Suprapubic skin (tissue), 4 donors: ENCODE measurements around the gene NPAS3. TPM values are rescaled to one million over a fixed set of nuclear protein-coding genes. Genes with fewer than 3 reads are reported as not detected.

Source experiments
- DNase-seq, 2 donors: peaks; one replicate each; pipeline ENCODE4 v3.0.0-alpha.2; 2019; ENCODE audit warnings: low spot score in 2 of 2
- H3K27ac ChIP-seq: fragments of 200-600 bp; sonication (generic); one replicate; pipeline ENCODE4 v1.5.1; 2019
- H3K27me3 ChIP-seq: fragments of 200-600 bp; sonication (generic); one replicate; pipeline ENCODE4 v1.5.1; 2019
- H3K36me3 ChIP-seq: fragments of 200-600 bp; sonication (generic); one replicate; pipeline ENCODE4 v1.5.1; 2019
- H3K4me1 ChIP-seq: fragments of 200-600 bp; sonication (generic); one replicate; pipeline ENCODE4 v1.5.1; 2019
- H3K4me3 ChIP-seq: fragments of 200-600 bp; sonication (generic); one replicate; pipeline ENCODE4 v1.5.1; 2019; ENCODE audit warnings: mild to moderate bottlenecking
- H3K9me3 ChIP-seq: fragments of 200-600 bp; sonication (generic); one replicate; pipeline ENCODE4 v1.5.1; 2019
- CTCF ChIP-seq, 2 donors: fragments of 200-600 bp in 1 of 2; fragments of 450-650 bp in 1 of 2; sonication (generic) in 1 of 2; IDR thresholded peaks; one replicate each; pipeline ENCODE4 v1.5.1; 2016 to 2019; ENCODE audit warnings: antibody characterized with exemption in 2 of 2, mild to moderate bottlenecking in 1 of 2, moderate library complexity in 1 of 2
- EP300 ChIP-seq: sonication (generic); formaldehyde crosslinking; IDR thresholded peaks from one replicate; pipeline ENCODE4 v1.6.1; 2017; ENCODE audit warnings: antibody characterized with exemption
- POLR2A ChIP-seq, 2 donors: fragments of 450-650 bp; IDR thresholded peaks; one replicate each; pipeline ENCODE4 v1.6.1; 2017; ENCODE audit warnings: antibody characterized with exemption in 2 of 2, mild to moderate bottlenecking in 2 of 2, moderate library complexity in 2 of 2
- POLR2AphosphoS5 ChIP-seq, 3 donors: sonication (generic); formaldehyde crosslinking; IDR thresholded peaks; one replicate each; pipeline ENCODE4 v1.6.1; 2017; ENCODE audit warnings: antibody characterized with exemption in 3 of 3
- WGBS: methylation state at CpG from one replicate; pipeline ENCODE4 v1.1.5; 2018; 5-methylcytosine and 5-hydroxymethylcytosine counted together
- total RNA-seq, 4 donors: library from RNA; depleted of rRNA; stranded (reverse); fragments of >200 nt; gene quantifications; one replicate each; pipeline ENCODE4 v1.1.0, GENCODE V29; 2016

Gene NPAS3
- total RNA-seq, 4 donors from 2014 or later: 0.17 to 0.45 (median 0.29) TPM; not detected in 1

- H3K27ac ChIP-seq: no peak overlapping the region
- DNase-seq: no peak
- WGBS: 96% methylated on average over 3 of the region's 3 CpGs
Observed at GRCh38 chr14:33120341-33120740, 181.7 kb downstream of the NPAS3 start.

GRCh38 chr14:33120966-33121365 is 182.3 kb downstream of the NPAS3 start:
- Histone ChIP-seq H3K9me3 (no peaks in the 10 kb centered on the region), H3K27me3 (no peaks in the 10 kb centered on the region), H3K27ac (no peak overlapping the region), H3K4me3 (no peak overlapping the region), H3K4me1 (peaks cover 4% of the 10 kb centered on the region), H3K36me3 (no peaks in the 10 kb centered on the region)
- no peak for DNase-seq
- 71% methylated on average over 4 of the region's 4 CpGs for WGBS
- TF ChIP-seq POLR2A (IDR thresholded peaks at IDR 0.05) (no peak), CTCF (IDR thresholded peaks at IDR 0.05) (no peak), EP300 (no peak), POLR2AphosphoS5 (IDR thresholded peaks at IDR 0.05) (no peak)

More at GRCh38 chr14:33120341-33120740, 181.7 kb downstream of the NPAS3 start:
- Histone ChIP-seq H3K9me3 (no peaks in the 10 kb centered on the region), H3K27me3 (no peaks in the 10 kb centered on the region), H3K36me3 (no peaks in the 10 kb centered on the region), H3K4me3 (no peak overlapping the region), H3K4me1 (peaks cover 4% of the 10 kb centered on the region)
- no peak for TF ChIP-seq EP300
- no peak for TF ChIP-seq CTCF (IDR thresholded peaks at IDR 0.05)
- TF ChIP-seq POLR2A (IDR thresholded peaks at IDR 0.05): no peak
- TF ChIP-seq POLR2AphosphoS5 (IDR thresholded peaks at IDR 0.05): no peak

DNA sequence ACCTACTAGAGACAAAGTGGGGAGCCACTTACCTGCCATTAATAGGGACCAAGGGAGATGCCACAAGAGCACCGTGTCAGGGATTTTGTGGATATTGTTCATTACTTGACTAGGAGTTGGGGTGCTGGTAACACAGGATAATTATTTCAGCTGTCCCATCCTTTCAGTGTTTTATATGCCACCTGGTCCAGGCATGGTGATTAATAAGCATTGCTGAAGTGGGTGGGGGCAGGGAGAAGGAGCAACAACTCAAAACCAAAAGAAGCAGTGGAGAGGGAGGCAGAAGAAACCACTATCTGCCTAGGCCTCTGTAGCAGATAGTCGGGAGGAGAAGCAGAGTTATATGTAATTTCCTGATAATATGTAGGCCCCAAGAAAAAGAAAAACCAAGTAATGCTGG is 184.6 kb downstream of the NPAS3 start:
- Histone ChIP-seq H3K36me3 (no peaks in the 10 kb centered on the region), H3K9me3 (no peaks in the 10 kb centered on the region), H3K27me3 (no peaks in the 10 kb centered on the region), H3K4me3 (no peak overlapping the region), H3K27ac (no peak overlapping the region), H3K4me1 (peaks cover 4% of the 10 kb centered on the region)
- 88% methylated on average over 2 of the region's 2 CpGs for WGBS
- TF ChIP-seq POLR2A (IDR thresholded peaks at IDR 0.05) (no peak), EP300 (no peak), POLR2AphosphoS5 (IDR thresholded peaks at IDR 0.05) (no peak), CTCF (IDR thresholded peaks at IDR 0.05) (no peak)
- DNase-seq: no peak

- Histone ChIP-seq H3K4me1 (no peaks in the 10 kb centered on the region), H3K27me3 (no peaks in the 10 kb centered on the region), H3K27ac (no peak overlapping the region), H3K36me3 (no peaks in the 10 kb centered on the region), H3K9me3 (no peaks in the 10 kb centered on the region), H3K4me3 (no peak overlapping the region)
- TF ChIP-seq POLR2AphosphoS5 (IDR thresholded peaks at IDR 0.05) (no peak), EP300 (no peak), CTCF (IDR thresholded peaks at IDR 0.05) (no peak), POLR2A (IDR thresholded peaks at IDR 0.05) (no peak)
- WGBS: 100% methylated on average over 1 of the region's 1 CpG
- DNase-seq: no peak
Observed at GRCh38 chr14:33126433-33126832, 187.8 kb downstream of the NPAS3 start.

DNA sequence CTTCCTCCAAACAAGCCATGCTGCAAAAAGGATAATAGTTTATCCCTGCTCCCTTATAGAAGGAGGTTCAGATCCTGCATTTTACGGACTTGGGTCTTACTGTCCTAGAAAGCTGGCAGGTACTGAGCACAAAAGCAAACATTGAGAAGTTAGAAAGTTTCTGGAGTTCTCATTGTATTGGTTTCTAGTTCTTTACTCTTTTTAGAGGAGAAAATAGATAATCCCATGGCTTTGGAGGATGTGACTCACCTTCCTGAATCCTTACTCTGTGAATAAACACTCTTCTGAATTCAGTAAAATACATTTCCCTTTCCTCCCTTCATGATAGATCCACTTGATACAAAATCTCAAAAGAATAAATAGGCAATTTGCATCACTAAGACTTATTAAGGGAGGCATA is 188.9 kb downstream of the NPAS3 start:
- H3K9me3 ChIP-seq: no peaks in the 10 kb centered on the region
- H3K4me3 ChIP-seq: no peak overlapping the region
- no peak for DNase-seq
- H3K36me3 ChIP-seq: no peaks in the 10 kb centered on the region
- no peak for TF ChIP-seq POLR2AphosphoS5 (IDR thresholded peaks at IDR 0.05)
- TF ChIP-seq EP300: no peak
- no peak for TF ChIP-seq POLR2A (IDR thresholded peaks at IDR 0.05)
- H3K27me3 ChIP-seq: no peaks in the 10 kb centered on the region
- H3K27ac ChIP-seq: no peak overlapping the region
- 62% methylated on average over 1 of the region's 1 CpG for WGBS
- H3K4me1 ChIP-seq: no peaks in the 10 kb centered on the region

DNA sequence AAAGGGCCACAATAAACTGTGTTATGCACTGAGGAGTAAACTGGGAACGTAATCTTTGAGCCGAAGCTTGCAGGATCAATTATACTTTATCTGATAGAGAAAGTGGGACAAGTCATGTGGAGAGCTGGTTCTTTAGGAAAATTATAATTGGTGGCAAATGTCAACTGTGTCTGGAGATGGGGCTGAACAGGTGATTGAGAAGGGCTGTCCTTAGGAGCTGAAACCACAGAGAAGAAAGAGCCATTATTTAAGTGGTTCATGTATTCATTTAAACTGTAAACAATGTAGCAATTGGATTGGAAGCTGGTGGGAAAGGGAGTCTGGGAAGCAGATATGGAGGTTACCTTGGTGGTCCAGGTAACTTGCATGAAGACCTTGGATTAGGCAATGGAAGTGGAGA is 193.1 kb downstream of the NPAS3 start:
- H3K27me3 ChIP-seq: no peaks in the 10 kb centered on the region
- H3K27ac ChIP-seq: no peak overlapping the region
- TF ChIP-seq POLR2A (IDR thresholded peaks at IDR 0.05): no peak
- TF ChIP-seq EP300: no peak
- no peak for TF ChIP-seq CTCF (IDR thresholded peaks at IDR 0.05)
- TF ChIP-seq POLR2AphosphoS5 (IDR thresholded peaks at IDR 0.05): no peak
- H3K9me3 ChIP-seq: no peaks in the 10 kb centered on the region
- no peak for DNase-seq
- H3K4me3 ChIP-seq: no peak overlapping the region
- no peaks in the 10 kb centered on the region for H3K36me3 ChIP-seq
- 89% methylated on average over 2 of the region's 2 CpGs for WGBS
- no peaks in the 10 kb centered on the region for H3K4me1 ChIP-seq
